Thyroid gland (tissue), 4 donors: ENCODE measurements around the gene PARP1. TPM values are rescaled to one million over a fixed set of nuclear protein-coding genes. Genes with fewer than 3 reads are reported as not detected.

ENCODE experiments used
- DNase-seq, 2 donors: peaks; one replicate each; pipeline ENCODE4 v3.0.0-alpha.2; 2019
- H3K27ac ChIP-seq, 3 donors: fragments of 200-600 bp; sonication (generic); 1 replicate in 2 of 3; 2 replicates in 1 of 3; pipeline ENCODE4 v1.5.1; 2016 to 2019; ENCODE audit warnings: mild to moderate bottlenecking in 1 of 3, moderate library complexity in 1 of 3
- H3K27me3 ChIP-seq: fragments of 200-600 bp; sonication (generic); one replicate; pipeline ENCODE4 v1.5.1; 2019
- H3K36me3 ChIP-seq, 2 donors: fragments of 200-600 bp; sonication (generic); one replicate each; pipeline ENCODE4 v1.5.1; 2016 to 2019
- H3K4me1 ChIP-seq, 2 donors: fragments of 200-600 bp; sonication (generic); one replicate each; pipeline ENCODE4 v1.5.1; 2017 to 2019
- H3K4me3 ChIP-seq, 3 donors: fragments of 200-600 bp; sonication (generic); replicated peaks in 1 of 3; 1 replicate in 2 of 3; 2 replicates in 1 of 3; pipeline ENCODE4 v1.5.1; 2016; ENCODE audit warnings: mild to moderate bottlenecking in 1 of 3
- H3K9me3 ChIP-seq: fragments of 200-600 bp; sonication (generic); one replicate; pipeline ENCODE4 v1.5.1; 2017
- CTCF ChIP-seq, 6 experiments: fragments of 200-600 bp in 3 of 6; fragments of 450-650 bp in 3 of 6; sonication (generic) in 3 of 6; IDR thresholded peaks; one replicate each; pipeline ENCODE4 v1.5.1; 2016 to 2019; ENCODE audit warnings: antibody characterized with exemption in 6 of 6, mild to moderate bottlenecking in 2 of 6, inconsistent platforms in 1 of 6, moderate library complexity in 1 of 6
- POLR2A ChIP-seq, 2 donors: fragments of 450-650 bp; IDR thresholded peaks; one replicate each; pipeline ENCODE4 v1.6.1; 2017; ENCODE audit warnings: antibody characterized with exemption in 2 of 2, mild to moderate bottlenecking in 2 of 2, moderate library complexity in 1 of 2
- WGBS, 2 donors: methylation state at CpG; one replicate each; pipeline ENCODE4 v1.1.5; 2017; 5-methylcytosine and 5-hydroxymethylcytosine counted together
- intact Hi-C: fragments of 100-400 bp; cut with DNase I; formaldehyde crosslinking; loops from one replicate; pipeline ENCODE4 v1.15.1; 2023
- total RNA-seq, 4 donors: library from RNA; depleted of rRNA; stranded (reverse); fragments of >200 nt; gene quantifications; one replicate each; pipeline ENCODE4 v1.2.3, GENCODE V29; 2016

PARP1 gene
- total RNA-seq, 4 donors from 2014 or later = 47.8 to 103 (median 90.5) TPM

- Histone ChIP-seq H3K4me3 (no peak overlapping the region), H3K36me3 (no peaks in the 10 kb centered on the region), H3K27ac (no peak overlapping the region), H3K9me3 (no peaks in the 10 kb centered on the region), H3K27me3 (no peaks in the 10 kb centered on the region), H3K4me1 (peaks cover 2 to 11% of the 10 kb centered on the region in 2 donors)
- no peak for DNase-seq
- no peak for TF ChIP-seq CTCF (IDR thresholded peaks at IDR 0.05)
- TF ChIP-seq POLR2A (IDR thresholded peaks at IDR 0.05) = no peak
- 77 to 85% methylated on average over 2 of the region's 2 CpGs for WGBS, 2 donors
- intact Hi-C loops = no loop called here
These were observed 95.8 kb downstream of the PARP1 start for GRCh38 chr1:226312065-226312464.

GRCh38 chr1:226311376-226311775 lies 96.5 kb downstream of the PARP1 start:
- no peak for TF ChIP-seq POLR2A (IDR thresholded peaks at IDR 0.05)
- no peak for TF ChIP-seq CTCF (IDR thresholded peaks at IDR 0.05)
- Histone ChIP-seq H3K4me3 (no peak overlapping the region), H3K27ac (no peak overlapping the region), H3K27me3 (no peaks in the 10 kb centered on the region), H3K9me3 (no peaks in the 10 kb centered on the region), H3K36me3 (no peaks in the 10 kb centered on the region), H3K4me1 (peaks cover 2 to 11% of the 10 kb centered on the region in 2 donors)
- WGBS, 2 donors = 97 to 99% methylated on average over 7 of the region's 7 CpGs
- DNase-seq = no peak
- intact Hi-C loops = no loop called here

Other genes starting within 250 kb of the PARP1 start
- 10 to 100 TPM; 56.4 to 74.2 (median 66.0) TPM for gene ACBD3, start 221.4 kb downstream of the PARP1 start, total RNA-seq
- not detected for gene MIXL1, start 184.4 kb downstream of the PARP1 start, total RNA-seq
- 1 to 10 TPM; 1.9 to 3.3 (median 2.6) TPM for gene LIN9, start 98.9 kb downstream of the PARP1 start, total RNA-seq
- gene STUM, start 140.7 kb upstream of the PARP1 start, total RNA-seq = 1 to 10 TPM in 1 of 4 donors, under 1 TPM in 3; 0.22 to 1.1 (median 0.48) TPM